K562 (cell line): ENCODE data around the gene SLC26A5. TPM values are rescaled to one million over a fixed set of nuclear protein-coding genes. Genes with fewer than 3 reads are reported as not detected.

ENCODE experiments used
- ATAC-seq: fragments of 200-7000 bp; cut with Tn5 transposase; 3 replicates; pipeline ENCODE4 v1.9.1; 2020; ENCODE audit warnings: moderate library complexity
- BruUV-seq: library from RNA; stranded (reverse); fragments of 400-500 nt; replicated peaks from 2 replicates; lab custom pipeline; 2021; lab: Mats Ljungman, UMichigan
- CTCF ChIA-PET: fragments of 300-600 bp; formaldehyde crosslinking; extraction: SDS; loops from one replicate; lab custom pipeline; 2021; ENCODE audit warnings: low intra/inter-chr PET ratio; lab: Yijun Ruan, JAX
- POLR2A ChIA-PET: fragments of 300-600, 350-650 bp; sonication (Branson Sonifier 250); formaldehyde crosslinking; extraction: SDS; loops from one replicate; lab custom pipeline; 2021; ENCODE audit warnings: antibody characterized with exemption, inconsistent platforms; lab: Yijun Ruan, JAX
- DNase-seq, 4 experiments: peaks; one replicate each; pipeline versions ENCODE4 v3.0.0 to v3.0.0-alpha.2; 2011 to 2018; ENCODE audit warnings: low spot score in 3 of 4, mixed read lengths in 3 of 4; ENCODE audit errors: extremely low read depth in 1 of 4
- FAIRE-seq: peaks from 2 replicates; lab custom pipeline; 2011; peaks lifted over from hg19 to GRCh38; lab: Jason Lieb, UNC
- H2AFZ ChIP-seq: 2 replicates; pipeline ENCODE4 v1.6.0; 2011; ENCODE audit warnings: low read depth, low read length, control low read depth, inconsistent platforms
- H3K27ac ChIP-seq: fragments of 200-600 bp; 3 replicates; pipeline ENCODE4 v1.8.0; 2011; ENCODE audit warnings: low read depth, mild to moderate bottlenecking, control low read depth, inconsistent platforms, low read length, moderate library complexity, mixed read lengths; ENCODE audit errors: extremely low read depth
- H3K27me3 ChIP-seq, 2 experiments: fragments of 300-600 bp in 1 of 2; 2 replicates in 1 of 2; 3 replicates in 1 of 2; pipeline versions ENCODE4 v1.6.0 to v1.8.0; 2011; ENCODE audit warnings: inconsistent platforms in 2 of 2, low read length in 2 of 2, mild to moderate bottlenecking in 1 of 2, mixed read lengths in 1 of 2, moderate library complexity in 1 of 2; ENCODE audit not compliant: control insufficient read depth in 2 of 2, insufficient read depth in 2 of 2
- H3K36me3 ChIP-seq: fragments of 300-600 bp; 3 replicates; pipeline ENCODE4 v1.8.0; 2011; ENCODE audit warnings: mild to moderate bottlenecking, low read length, inconsistent platforms; ENCODE audit not compliant: control insufficient read depth, insufficient read depth
- H3K4me1 ChIP-seq, 2 experiments: fragments of 200-600 bp in 1 of 2; replicated peaks in 1 of 2; 2 replicates in 1 of 2; 3 replicates in 1 of 2; pipeline versions ENCODE4 v1.5.1 to v1.8.0; 2011; ENCODE audit warnings: inconsistent platforms in 2 of 2, low read length in 2 of 2, mild to moderate bottlenecking in 1 of 2, mixed read lengths in 1 of 2, moderate library complexity in 1 of 2; ENCODE audit not compliant: control insufficient read depth in 2 of 2, insufficient read depth in 2 of 2
- H3K4me2 ChIP-seq: 2 replicates; pipeline ENCODE4 v1.6.1; 2011; ENCODE audit warnings: low read length, control low read depth, inconsistent platforms, mixed read lengths; ENCODE audit not compliant: insufficient read depth
- H3K4me3 ChIP-seq: fragments of 200-600 bp; sonication (generic), shearing (Covaris generic); 2 replicates; pipeline ENCODE4 v1.5.1; 2016; ENCODE audit warnings: control low read depth, inconsistent platforms
- H3K79me2 ChIP-seq: fragments of 200-600 bp; 3 replicates; pipeline ENCODE4 v1.8.0; 2011; ENCODE audit warnings: low read length, inconsistent platforms; ENCODE audit not compliant: control insufficient read depth, insufficient read depth
- H3K9ac ChIP-seq, 2 experiments: 2 replicates each; pipeline versions ENCODE4 v1.6.0 to v1.6.1; 2011; ENCODE audit warnings: low read depth in 2 of 2, low read length in 2 of 2, control low read depth in 1 of 2, inconsistent platforms in 1 of 2, mild to moderate bottlenecking in 1 of 2, mixed read lengths in 1 of 2; ENCODE audit not compliant: insufficient read depth in 1 of 2
- H3K9me1 ChIP-seq: one replicate; pipeline ENCODE4 v1.6.0; 2011; ENCODE audit warnings: inconsistent platforms, mild to moderate bottlenecking, low read length, moderate library complexity; ENCODE audit not compliant: control insufficient read depth, insufficient read depth
- H3K9me3 ChIP-seq: replicated peaks from 2 replicates; pipeline ENCODE4 v1.5.1; 2011; ENCODE audit warnings: low read depth, low read length, inconsistent platforms; ENCODE audit not compliant: control insufficient read depth, insufficient read depth
- H4K20me1 ChIP-seq: replicated peaks from 2 replicates; pipeline ENCODE4 v1.6.1; 2011; ENCODE audit warnings: low read length, inconsistent platforms, mixed read lengths; ENCODE audit not compliant: control insufficient read depth, insufficient read depth
- CGGBP1 ChIP-seq: fragments of 250-450 bp; sonication (Bioruptor Pico); IDR thresholded peaks from 2 replicates; pipeline ENCODE4 v1.9.0; 2021; ENCODE audit warnings: mild to moderate bottlenecking
- CREB3 ChIP-seq: fragments of 450-650 bp; conservative IDR thresholded peaks from 2 replicates; pipeline ENCODE4 v1.6.1; 2016; ENCODE audit warnings: missing genetic modification characterization, low read depth, mild to moderate bottlenecking, missing compliant biosample characterization, moderate library complexity
- DMBX1 ChIP-seq: fragments of 250-450 bp; sonication (Bioruptor Pico); IDR thresholded peaks from 2 replicates; pipeline ENCODE4 v1.8.0; 2022; ENCODE audit warnings: inconsistent platforms, mild to moderate bottlenecking, moderate library complexity, borderline replicate concordance
- ELF2 ChIP-seq: fragments of 250-450 bp; sonication (Bioruptor Pico); IDR thresholded peaks from 2 replicates; pipeline ENCODE4 v1.5.0; 2021; ENCODE audit warnings: mild to moderate bottlenecking
- GATAD2A ChIP-seq: fragments of 450-650 bp; IDR thresholded peaks from 2 replicates; pipeline ENCODE4 v1.6.1; 2017
- HNRNPUL1 ChIP-seq: fragments of 200-400 bp; formaldehyde crosslinking; IDR thresholded peaks from 2 replicates; pipeline ENCODE4 v1.6.1; 2017; ENCODE audit warnings: low read length
- TFAM ChIP-seq: fragments of 250-450 bp; sonication (Bioruptor Pico); conservative IDR thresholded peaks from 2 replicates; pipeline ENCODE4 v1.5.0; 2021; ENCODE audit warnings: mild to moderate bottlenecking, moderate library complexity
- WGBS: fragments of 100-300 bp; shearing (Covaris generic); methylation state at CpG from one replicate; pipeline ENCODE4 v1.1.6; 2016; ENCODE audit warnings: low coverage, mixed read lengths; ENCODE audit not compliant: insufficient coverage; ENCODE audit errors: missing lambda C conversion rate; 5-methylcytosine and 5-hydroxymethylcytosine counted together
- in situ Hi-C: fragments of 300-500 bp; cut with MboI; formaldehyde crosslinking; loops from 4 replicates; pipeline ENCODE4 v1.15.0; 2018; ENCODE audit warnings: inconsistent platforms, mixed read lengths
- intact Hi-C: fragments of 100-400 bp; cut with micrococcal nuclease; formaldehyde crosslinking; loops from 2 replicates; pipeline ENCODE4 v1.14.2; 2022
- polyA plus RNA-seq, 8 experiments: library from polyadenylated mRNA; depleted of rRNA in 4 of 8; stranded (reverse) in 5 of 8; unstranded in 3 of 8; fragments of >200 nt; fragmentation: Nextera tagmentation in 2 of 8; fragmentation: Illumina TruSeq in 1 of 8; extraction: Ambion mirVana in 2 of 8; extraction: Trizol in 1 of 8; gene quantifications; 2 replicates each; pipeline versions ENCODE4 v1.2.1 to v1.2.3, GENCODE V29; 2011 to 2014; ENCODE audit warnings: inconsistent platforms in 1 of 8, missing spikeins in 1 of 8
- total RNA-seq, 7 experiments: library from RNA; depleted of rRNA in 6 of 7; stranded (reverse); fragments of >200 nt in 6 of 7; fragmentation: Illumina TruSeq in 2 of 7; extraction: Trizol in 2 of 7; gene quantifications; 2 replicates each; pipeline versions ENCODE4 v1.2.1 to v1.2.3, GENCODE V29; 2011 to 2021; ENCODE audit warnings: low replicate concordance in 1 of 7
- TF ChIP-seq, protein P1 (sequence below): fragments of 200-800 bp; sonication (Bioruptor generic); IDR thresholded peaks from 2 replicates; pipeline ENCODE4 v1.6.1; 2017; ENCODE audit warnings: missing genetic modification characterization, missing compliant biosample characterization

Gene SLC26A5
- total and polyA plus RNA-seq, 9 of the 15 experiments (the other 6 are each of a cell fraction or from before 2014, with no cell fraction given): not detected

DNA sequence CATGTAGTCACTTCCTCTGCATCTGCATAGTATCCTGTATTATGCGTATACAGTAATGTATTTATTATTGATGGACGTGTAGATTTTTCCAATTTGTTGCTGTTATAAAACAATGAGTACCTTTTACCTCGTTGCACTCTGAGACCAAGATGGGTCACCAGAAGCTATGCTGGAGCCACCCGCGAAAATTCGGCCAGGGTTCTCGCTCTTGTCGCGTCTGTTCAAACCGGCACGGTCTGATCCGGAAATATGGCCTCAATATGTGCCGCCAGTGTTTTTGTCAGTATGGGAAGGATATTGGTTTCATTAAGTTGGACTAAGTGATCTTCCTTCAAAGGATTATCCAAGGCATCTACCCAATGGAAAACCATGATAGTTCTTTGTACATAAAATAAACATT, 97.6 kb downstream of the SLC26A5 start:
- POLR2A ChIA-PET: interaction anchor here (0.7 to 1.4 kb wide), 5 partner anchors 8 to 45 kb away, joined by 3 to 5 read pairs (median 4); no protein-coding TSS in a partner anchor
- no peaks in the 10 kb centered on the region for H3K9me3 ChIP-seq
- WGBS: 0% methylated on average over 13 of the region's 13 CpGs
- peaks cover 87% of the 10 kb centered on the region for H3K79me2 ChIP-seq
- CTCF ChIA-PET: no interaction called here
- H3K4me3 ChIP-seq: peak overlapping the region; percentile 83
- peak overlapping the region; percentile 82 to 99 for H3K9ac ChIP-seq
- H3K27ac ChIP-seq: peak overlapping the region; percentile 96
- DNase-seq: peak in 1 of 4 experiments; percentile 36
- no peaks in the 10 kb centered on the region; the same call in 1 of the 2 replicates for H4K20me1 ChIP-seq
- H3K27me3 ChIP-seq: no peaks in the 10 kb centered on the region
- H3K4me1 ChIP-seq: peaks cover 8 to 12% of the 10 kb centered on the region in 2 experiments; a peak in 3 of 5 replicates
- FAIRE-seq: no peak
- H2AFZ ChIP-seq: no peak overlapping the region
- no peaks in the 10 kb centered on the region for H3K9me1 ChIP-seq
- peak overlapping the region; percentile 94 for H3K4me2 ChIP-seq
- peaks cover 41% of the 10 kb centered on the region for H3K36me3 ChIP-seq
- no TSS peak for BruUV-seq
- intact Hi-C loops: loop anchor here (5.0 kb wide), 1 partner anchor 51 kb away; the partner anchor contains the start of gene PMPCB
- peak; percentile 2; the same call in 2 of the 3 replicates for ATAC-seq
- no peak for TF ChIP-seq TFAM (CRISPR knock-in tag)
- TF ChIP-seq GATAD2A: no peak
- TF ChIP-seq, all 486 proteins: peak for 0
- in situ Hi-C loops: no loop called here

GRCh38 chr7:103347507-103348267, 98.3 kb downstream of the SLC26A5 start, which contains the start of gene PSMC2:
Gene PSMC2 (plus strand): TSS chr7:103347643. CDS start chr7:103347712, 69 bp downstream.
- Histone ChIP-seq H4K20me1 (no peaks in the 10 kb centered on the region; the same call in 1 of the 2 replicates), H3K9me3 (no peaks in the 10 kb centered on the region), H3K4me2 (peak within 1 kb of the TSS; percentile 94), H3K79me2 (peaks cover 87% of the 10 kb centered on the region), H3K9me1 (no peaks in the 10 kb centered on the region), H3K36me3 (peaks cover 35% of the 10 kb centered on the region), H3K27ac (peak within 1 kb of the TSS; percentile 96), H2AFZ (peak within 1 kb of the TSS; percentile 93), H3K27me3 (no peaks in the 10 kb centered on the region), H3K4me1 (peaks cover 11 to 14% of the 10 kb centered on the region in 2 experiments; a peak in 3 of 5 replicates), H3K9ac (peak within 1 kb of the TSS; percentile 99 to 100), H3K4me3 (peak within 1 kb of the TSS; percentile 83)
- ChIA-PET CTCF (no interaction called here), POLR2A (interaction anchor here (0.7 to 1.3 kb wide), 8 partner anchors 9 to 44 kb away, joined by 3 to 6 read pairs (median 4); no protein-coding TSS in a partner anchor)
- WGBS: under 1% methylated on average over 25 of the region's 25 CpGs
- TSS peak; percentile 77 for BruUV-seq
- in situ Hi-C loops: no loop called here
- ATAC-seq (peak; percentile 81), FAIRE-seq (peak; percentile 87), DNase-seq (peak; percentile 81 to 97 (median 85))
- intact Hi-C loops: loop anchor here (5.0 kb wide), 1 partner anchor 50 kb away; the partner anchor contains the start of gene PMPCB
- TF ChIP-seq ELF2 (CRISPR knock-in tag) (peak; percentile 53; the same call in 1 of the 2 replicates), CGGBP1 (0 out of 2 replicates have a peak, but pooled peaks have one; percentile 24), DMBX1 (0 out of 2 replicates have a peak, but pooled peaks have one; percentile 26), CREB3 (no peak), HNRNPUL1 (no peak)
- TF ChIP-seq, protein P1, sequence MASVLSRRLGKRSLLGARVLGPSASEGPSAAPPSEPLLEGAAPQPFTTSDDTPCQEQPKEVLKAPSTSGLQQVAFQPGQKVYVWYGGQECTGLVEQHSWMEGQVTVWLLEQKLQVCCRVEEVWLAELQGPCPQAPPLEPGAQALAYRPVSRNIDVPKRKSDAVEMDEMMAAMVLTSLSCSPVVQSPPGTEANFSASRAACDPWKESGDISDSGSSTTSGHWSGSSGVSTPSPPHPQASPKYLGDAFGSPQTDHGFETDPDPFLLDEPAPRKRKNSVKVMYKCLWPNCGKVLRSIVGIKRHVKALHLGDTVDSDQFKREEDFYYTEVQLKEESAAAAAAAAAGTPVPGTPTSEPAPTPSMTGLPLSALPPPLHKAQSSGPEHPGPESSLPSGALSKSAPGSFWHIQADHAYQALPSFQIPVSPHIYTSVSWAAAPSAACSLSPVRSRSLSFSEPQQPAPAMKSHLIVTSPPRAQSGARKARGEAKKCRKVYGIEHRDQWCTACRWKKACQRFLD (CRISPR knock-in tag): no peak
